Panc1 (cell line): ENCODE measurements around the gene CCDC39. TPM values are rescaled to one million over a fixed set of nuclear protein-coding genes. Genes with fewer than 3 reads are reported as not detected.
A peak's percentile ranks its signal among the peaks of the same experiment; 100 is the strongest.
"Not testable (repeated sequence)": the region's sequence is repeated elsewhere in the genome, so short reads cannot be mapped to it uniquely, and the experiment has no call there.

ENCODE experiments used
- ATAC-seq: fragments of 200-7000 bp; cut with Tn5 transposase; 2 replicates; pipeline ENCODE4 v1.9.1; 2020; ENCODE audit warnings: mild to moderate bottlenecking, moderate library complexity
- BruUV-seq: library from RNA; stranded (reverse); fragments of 400-500 nt; replicated peaks from 2 replicates; lab custom pipeline; 2021; lab: Mats Ljungman, UMichigan
- CTCF ChIA-PET: fragments of 300-600 bp; sonication (Branson Sonifier 250); formaldehyde crosslinking; loops from one replicate; lab custom pipeline; 2022; ENCODE audit warnings: antibody characterized with exemption; lab: Charles Lee
- POLR2A ChIA-PET: fragments of 300-600 bp; sonication (Branson Sonifier 250); formaldehyde crosslinking; loops from one replicate; lab custom pipeline; 2022; ENCODE audit warnings: antibody characterized with exemption; lab: Charles Lee
- DNase-seq: peaks from one replicate; pipeline ENCODE4 v3.0.0-alpha.2; 2010; ENCODE audit warnings: low read depth, low spot score
- H3K27ac ChIP-seq: 2 replicates; pipeline ENCODE4 v1.5.1; 2011; ENCODE audit warnings: mild to moderate bottlenecking, low read length, inconsistent platforms
- H3K27me3 ChIP-seq: fragments of 200-500 bp; sonication (Bioruptor generic); 2 replicates; pipeline ENCODE4 v1.6.0; 2014; ENCODE audit warnings: low read length, inconsistent platforms; ENCODE audit not compliant: control insufficient read depth, insufficient read depth
- H3K36me3 ChIP-seq: fragments of 200-500 bp; sonication (Bioruptor generic); 2 replicates; pipeline ENCODE4 v1.5.1; 2014; ENCODE audit warnings: inconsistent platforms, mild to moderate bottlenecking, low read length, moderate library complexity; ENCODE audit not compliant: control insufficient read depth, insufficient read depth
- H3K4me1 ChIP-seq: 2 replicates; pipeline ENCODE4 v1.5.1; 2011; ENCODE audit warnings: inconsistent platforms, mild to moderate bottlenecking, low read length, moderate library complexity; ENCODE audit not compliant: control insufficient read depth, insufficient read depth
- H3K4me3 ChIP-seq, 2 experiments: 2 replicates each; pipeline ENCODE4 v1.5.1; 2011 to 2012; ENCODE audit warnings: low read depth in 2 of 2, low read length in 2 of 2, mild to moderate bottlenecking in 2 of 2, inconsistent platforms in 1 of 2, moderate library complexity in 1 of 2
- H3K9me3 ChIP-seq: fragments of 200-500 bp; sonication (Bioruptor generic); 2 replicates; pipeline ENCODE4 v1.5.1; 2014; ENCODE audit warnings: low read depth, mild to moderate bottlenecking, inconsistent platforms, low read length, moderate library complexity; ENCODE audit not compliant: control insufficient read depth, insufficient read depth
- CTCF ChIP-seq: fragments of 450-650 bp; IDR thresholded peaks from 2 replicates; pipeline ENCODE4 v1.5.1; 2017; ENCODE audit warnings: mild to moderate bottlenecking
- POLR2AphosphoS5 ChIP-seq: IDR thresholded peaks from 2 replicates; pipeline ENCODE4 v1.6.1; 2012; ENCODE audit warnings: mild to moderate bottlenecking, low read depth, low read length, moderate library complexity
- REST ChIP-seq, 2 experiments: IDR thresholded peaks; 2 replicates each; pipeline ENCODE4 v1.6.1; 2011 to 2012; ENCODE audit warnings: low read depth in 2 of 2, control low read depth in 1 of 2, low read length in 1 of 2, mild to moderate bottlenecking in 1 of 2, moderate library complexity in 1 of 2; ENCODE audit not compliant: insufficient read depth in 1 of 2
- SIN3A ChIP-seq: IDR thresholded peaks from 2 replicates; pipeline ENCODE4 v1.6.1; 2012; ENCODE audit warnings: low read depth, mild to moderate bottlenecking, low read length, moderate library complexity, borderline replicate concordance; ENCODE audit not compliant: insufficient read depth
- TCF7L2 ChIP-seq: IDR thresholded peaks from 2 replicates; pipeline ENCODE4 v1.6.1; 2011; ENCODE audit warnings: mild to moderate bottlenecking, low read depth, low read length, inconsistent platforms
- in situ Hi-C: cut with HindIII; loops from 2 replicates; pipeline ENCODE4 v1.10.0; 2016; ENCODE audit warnings: low sequenced_read_pairs, low pct_unique_long_range_greater_than_20kb
- intact Hi-C: fragments of 100-400 bp; cut with micrococcal nuclease; formaldehyde crosslinking; loops from one replicate; pipeline ENCODE4 v1.10.0; 2022; ENCODE audit not compliant: unreplicated experiment
- total RNA-seq: library from RNA; stranded (reverse); gene quantifications from one replicate; pipeline ENCODE4 v1.2.1, GENCODE V29; 2021; ENCODE audit not compliant: unreplicated experiment

CCDC39 gene
- total RNA-seq, 1 experiment from 2014 or later = not detected

GRCh38 chr3:180594631-180595558, 84.4 kb downstream of the CCDC39 start:
- in situ Hi-C loops (no loop called here), intact Hi-C loops (loop anchor here (1.0 to 2.0 kb wide), 2 partner anchors 667 to 782 kb away; no protein-coding TSS in a partner anchor)
- no peaks in the 10 kb centered on the region for H3K36me3 ChIP-seq
- no TSS peak for BruUV-seq
- no peak overlapping the region for H3K27ac ChIP-seq
- ChIA-PET CTCF (interaction anchor here (0.6 kb wide), 1 partner anchor 845 kb away, joined by 3 read pairs; no protein-coding TSS in a partner anchor), POLR2A (no interaction called here)
- no peak for TF ChIP-seq TCF7L2
- peak; percentile 76; the same call in 1 of the 2 replicates for TF ChIP-seq CTCF
- no peaks in the 10 kb centered on the region for H3K9me3 ChIP-seq
- ATAC-seq (peak; percentile 87), DNase-seq (peak; percentile 53)
- H3K4me1 ChIP-seq = no peaks in the 10 kb centered on the region
- no peaks in the 10 kb centered on the region for H3K27me3 ChIP-seq
- H3K4me3 ChIP-seq = no peak overlapping the region

- H3K4me3 ChIP-seq, in situ Hi-C loops, DNase-seq, ATAC-seq, H3K36me3 ChIP-seq, H3K27ac ChIP-seq, CTCF ChIA-PET, H3K4me1 ChIP-seq, H3K27me3 ChIP-seq, BruUV-seq, POLR2A ChIA-PET, H3K9me3 ChIP-seq: not testable (repeated sequence)
- intact Hi-C loops = loop anchor here (2.0 kb wide), 1 partner anchor 781 kb away; no protein-coding TSS in a partner anchor
These were observed 85.7 kb downstream of the CCDC39 start for GRCh38 chr3:180593631-180594030.

GRCh38 chr3:180590396-180590795, 88.9 kb downstream of the CCDC39 start:
- DNase-seq (no peak), ATAC-seq (no peak)
- in situ Hi-C loops (no loop called here), intact Hi-C loops (no loop called here)
- no peaks in the 10 kb centered on the region for H3K36me3 ChIP-seq
- H3K9me3 ChIP-seq = no peaks in the 10 kb centered on the region
- TF ChIP-seq POLR2AphosphoS5 (no peak), CTCF (no peak), REST (IDR thresholded peaks at IDR 0.05; ENCODE audit: insufficient read depth in 1 of 2, low read depth in 2 of 2, low read length in 1 of 2) (no peak), TCF7L2 (no peak), SIN3A (no peak)
- H3K27me3 ChIP-seq = no peaks in the 10 kb centered on the region
- H3K4me3 ChIP-seq = no peak overlapping the region
- H3K4me1 ChIP-seq = no peaks in the 10 kb centered on the region
- POLR2A ChIA-PET = no interaction called here
- CTCF ChIA-PET = interaction anchor here (0.5 kb wide), 1 partner anchor 661 kb away, joined by 3 read pairs; no protein-coding TSS in a partner anchor
- no TSS peak for BruUV-seq
- H3K27ac ChIP-seq = no peak overlapping the region
